C4-2B (cell line): ENCODE data around the gene SLC49A3.

Source experiments
- H3K27ac ChIP-seq: fragments of 450-650 bp; 2 replicates; pipeline ENCODE4 v1.5.1; 2017
- ZFX ChIP-seq: fragments of 450-650 bp; IDR thresholded peaks from 2 replicates; pipeline ENCODE4 v1.6.1; 2017
- TF ChIP-seq, protein P1 (sequence below): fragments of 450-650 bp; conservative IDR thresholded peaks from 2 replicates; pipeline ENCODE4 v1.5.1; 2017; ENCODE audit warnings: mild to moderate bottlenecking

Gene SLC49A3

DNA sequence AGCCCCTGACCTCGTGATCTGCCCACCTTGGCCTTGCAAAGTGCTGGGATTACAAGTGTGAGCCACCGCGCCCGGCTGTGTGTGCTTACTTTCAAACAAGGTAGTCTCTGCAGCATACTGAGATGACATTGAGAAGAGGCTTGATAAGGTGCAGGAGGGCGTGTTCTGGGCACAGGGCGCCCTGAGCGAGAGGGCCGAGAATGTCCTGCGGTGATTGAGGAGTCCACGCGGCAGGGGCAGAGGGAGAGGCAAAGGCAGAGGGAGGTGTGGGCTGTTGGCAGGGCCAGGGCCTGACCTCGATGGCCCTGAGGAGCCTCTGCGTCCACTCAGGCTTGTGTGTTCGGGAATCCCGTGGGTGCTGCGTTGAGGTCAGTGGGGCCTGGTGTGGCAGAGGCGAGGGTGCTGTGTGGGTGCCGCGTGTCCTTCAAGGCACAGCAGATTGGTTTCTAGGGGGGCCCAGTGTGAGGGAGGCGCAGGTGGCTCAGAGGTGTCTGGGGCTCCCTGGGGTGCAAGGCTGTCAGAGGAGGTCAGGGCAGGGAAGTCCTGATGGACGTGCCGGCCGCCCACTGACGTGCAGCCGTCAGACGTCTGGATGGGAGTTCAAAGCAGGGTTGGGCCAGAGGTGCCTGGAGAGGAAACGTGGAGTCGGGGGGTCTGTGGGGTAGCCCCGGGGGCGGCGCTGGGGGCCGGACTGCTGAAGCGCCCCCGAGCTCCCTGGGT lies 28.8 kb upstream of the SLC49A3 start:
- TF ChIP-seq, protein P1, sequence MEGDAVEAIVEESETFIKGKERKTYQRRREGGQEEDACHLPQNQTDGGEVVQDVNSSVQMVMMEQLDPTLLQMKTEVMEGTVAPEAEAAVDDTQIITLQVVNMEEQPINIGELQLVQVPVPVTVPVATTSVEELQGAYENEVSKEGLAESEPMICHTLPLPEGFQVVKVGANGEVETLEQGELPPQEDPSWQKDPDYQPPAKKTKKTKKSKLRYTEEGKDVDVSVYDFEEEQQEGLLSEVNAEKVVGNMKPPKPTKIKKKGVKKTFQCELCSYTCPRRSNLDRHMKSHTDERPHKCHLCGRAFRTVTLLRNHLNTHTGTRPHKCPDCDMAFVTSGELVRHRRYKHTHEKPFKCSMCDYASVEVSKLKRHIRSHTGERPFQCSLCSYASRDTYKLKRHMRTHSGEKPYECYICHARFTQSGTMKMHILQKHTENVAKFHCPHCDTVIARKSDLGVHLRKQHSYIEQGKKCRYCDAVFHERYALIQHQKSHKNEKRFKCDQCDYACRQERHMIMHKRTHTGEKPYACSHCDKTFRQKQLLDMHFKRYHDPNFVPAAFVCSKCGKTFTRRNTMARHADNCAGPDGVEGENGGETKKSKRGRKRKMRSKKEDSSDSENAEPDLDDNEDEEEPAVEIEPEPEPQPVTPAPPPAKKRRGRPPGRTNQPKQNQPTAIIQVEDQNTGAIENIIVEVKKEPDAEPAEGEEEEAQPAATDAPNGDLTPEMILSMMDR: no peak
- TF ChIP-seq ZFX: no peak
- H3K27ac ChIP-seq: no peak overlapping the region

DNA sequence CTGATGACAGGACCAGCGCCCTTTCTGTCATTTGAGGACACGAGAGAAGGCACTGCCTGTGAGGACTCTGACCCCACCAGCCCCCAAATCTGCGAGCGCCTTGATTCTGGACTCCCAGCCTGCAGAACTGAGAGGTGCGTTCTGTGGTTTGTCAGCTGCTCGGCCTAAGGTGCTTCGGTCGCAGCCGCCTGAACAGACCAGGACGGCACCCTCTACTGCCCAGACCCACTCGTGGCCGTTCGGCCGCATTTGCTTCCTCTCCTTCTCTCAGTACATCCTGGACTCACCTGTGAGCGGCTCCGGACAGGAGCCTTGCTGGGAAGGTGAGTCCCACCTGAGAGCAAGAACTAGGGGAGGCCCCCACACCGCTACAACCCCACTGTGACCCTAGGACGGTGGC lies 25.1 kb upstream of the SLC49A3 start:
- TF ChIP-seq ZFX: no peak
- TF ChIP-seq, protein P1: no peak
- no peak overlapping the region for H3K27ac ChIP-seq

DNA sequence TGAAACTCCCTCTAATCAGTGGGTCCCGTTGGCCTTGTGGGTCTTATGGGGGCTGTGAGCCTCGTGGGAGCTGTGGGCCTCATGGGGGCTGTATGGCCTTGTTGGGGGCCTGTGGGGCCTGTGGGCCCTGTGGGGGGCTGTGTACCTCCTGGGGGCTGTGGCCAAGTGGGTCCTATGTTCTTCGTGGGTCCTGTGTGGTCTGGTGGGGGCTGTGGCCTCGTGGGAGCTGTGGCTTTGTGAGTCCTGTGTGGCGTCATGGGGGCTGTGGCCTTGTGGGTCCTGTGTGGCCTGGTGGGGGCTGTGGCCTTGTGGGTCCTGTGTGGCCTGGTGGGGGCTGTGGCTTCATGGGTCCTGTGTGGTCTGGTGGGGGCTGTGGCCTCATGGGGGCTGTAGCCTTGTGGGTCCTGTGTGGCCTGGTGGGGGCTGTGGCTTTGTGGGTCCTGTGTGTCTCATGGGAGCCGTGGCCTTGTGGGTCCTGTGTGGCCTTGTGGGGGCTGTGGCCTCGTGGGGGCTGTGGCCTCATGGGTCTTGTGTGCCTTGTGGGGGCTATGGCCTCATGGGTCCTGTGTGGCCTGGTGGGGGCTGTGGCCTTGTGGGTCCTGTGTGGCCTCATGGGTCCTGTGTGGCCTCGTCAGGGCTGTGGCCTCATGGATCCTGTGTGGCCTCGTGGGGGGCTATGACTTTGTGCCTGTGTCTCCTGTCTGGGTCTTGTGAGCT lies 24.1 kb upstream of the SLC49A3 start:
- no peak overlapping the region for H3K27ac ChIP-seq
- TF ChIP-seq, protein P1: no peak
- no peak for TF ChIP-seq ZFX

DNA sequence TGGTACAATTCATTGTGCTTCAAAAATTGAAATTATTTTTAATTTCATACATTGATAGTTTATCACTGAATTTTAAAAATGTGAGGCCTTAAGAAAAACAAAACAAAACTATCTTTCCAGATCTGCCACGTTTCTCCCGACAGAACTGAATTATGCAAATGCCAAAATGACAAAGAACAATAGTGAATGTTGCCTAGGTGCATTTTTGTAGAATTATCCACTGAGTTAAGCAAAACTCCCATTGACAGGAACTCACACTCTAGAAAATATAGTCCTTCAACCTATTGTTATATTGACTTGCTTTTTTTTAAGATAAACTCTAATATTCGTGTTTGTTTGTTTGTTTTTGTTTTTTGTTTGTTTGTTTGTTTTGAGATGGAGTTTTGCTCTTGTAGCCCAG lies 23.1 kb upstream of the SLC49A3 start:
- H3K27ac ChIP-seq: no peak overlapping the region
- TF ChIP-seq ZFX: no peak
- TF ChIP-seq, protein P1: no peak

DNA sequence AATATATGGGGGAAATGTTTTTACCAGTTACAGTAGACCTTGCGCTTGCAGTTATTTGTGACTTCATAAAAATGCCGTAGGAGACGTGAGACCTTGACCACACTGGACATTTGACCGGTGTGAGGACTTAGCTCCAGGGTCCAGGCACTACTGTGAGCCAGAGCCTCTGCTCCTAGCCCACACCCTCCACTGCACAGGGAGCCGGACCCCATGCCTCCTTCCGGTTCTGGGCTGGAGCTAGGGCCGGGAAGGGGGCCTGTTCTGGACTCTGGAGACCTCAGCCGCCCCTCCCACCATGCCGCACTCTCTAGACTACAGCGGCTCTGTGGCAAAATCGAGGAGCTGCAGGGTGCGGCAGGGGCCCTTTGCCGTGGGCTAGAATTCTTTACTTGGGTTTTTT lies 22.0 kb upstream of the SLC49A3 start:
- no peak overlapping the region for H3K27ac ChIP-seq
- no peak for TF ChIP-seq ZFX
- TF ChIP-seq, protein P1: no peak

DNA sequence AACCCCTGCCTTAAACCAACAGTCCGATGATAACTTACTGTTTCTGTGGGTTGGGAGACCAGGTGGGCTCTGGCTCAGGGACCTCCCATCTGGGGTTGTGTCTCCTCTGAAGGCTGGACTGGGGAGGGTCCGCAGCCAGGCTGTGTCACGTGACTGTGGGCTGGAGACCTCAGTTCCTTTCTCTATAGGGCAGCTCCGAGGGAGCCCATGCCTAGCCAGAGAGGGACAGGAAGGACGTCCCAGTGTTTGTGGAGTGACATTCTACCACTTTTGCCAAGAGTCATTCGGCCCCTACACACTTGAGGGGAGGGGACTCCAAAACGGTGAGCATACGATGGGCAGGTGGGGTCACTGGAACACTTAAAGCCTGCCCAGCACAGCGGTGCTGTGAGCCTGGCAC lies 21.2 kb upstream of the SLC49A3 start:
- H3K27ac ChIP-seq: no peak overlapping the region
- TF ChIP-seq, protein P1: no peak
- no peak for TF ChIP-seq ZFX

DNA sequence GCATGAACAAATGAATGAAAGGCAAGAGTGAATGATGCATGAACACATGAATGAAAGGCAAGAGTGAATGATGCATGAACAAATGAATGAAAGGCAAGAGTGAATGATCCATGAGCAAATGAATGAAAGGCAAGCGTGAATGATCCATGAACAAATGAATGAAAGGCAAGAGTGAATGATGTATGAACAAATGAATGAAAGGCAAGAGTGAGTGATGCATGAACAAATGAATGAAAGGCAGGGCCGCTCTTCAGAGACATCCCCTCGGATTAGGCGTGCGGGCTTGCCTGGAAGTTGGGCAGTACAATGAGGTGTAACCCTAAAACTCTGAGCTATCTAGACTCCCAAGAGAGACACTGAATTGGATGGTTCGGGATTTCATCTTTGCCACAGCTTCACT lies 20.4 kb upstream of the SLC49A3 start:
- H3K27ac ChIP-seq: no peak overlapping the region
- TF ChIP-seq, protein P1: no peak
- no peak for TF ChIP-seq ZFX
